ENCODE results near the gene SRRT.

GRCh38 chr7:100825751-100826513 is 49.0 kb upstream of the SRRT start:
- no peak for TF ChIP-seq EZH2 (IDR thresholded peaks at IDR 0.05; ENCODE audit: low read length, missing control alignments)
- TF ChIP-seq CTCF (conservative IDR thresholded peaks at IDR 0.05 in 1 of 2, IDR thresholded peaks at IDR 0.05 in 1 of 2; ENCODE audit: low read depth in 1 of 2, low read length in 2 of 2), result peak; percentile 43 to 51

All from fibroblast of lung (primary cell).